DOHH2 (cell line): ENCODE data around the gene PLIN5.

Source experiments
- CTCF ChIP-seq: fragments of 200-600 bp; sonication (generic); IDR thresholded peaks from one replicate; pipeline ENCODE4 v1.5.1; 2014; ENCODE audit warnings: antibody characterized with exemption, mild to moderate bottlenecking, low read depth, low read length; ENCODE audit not compliant: poor library complexity, severe bottlenecking
- EZH2phosphoT487 ChIP-seq: fragments of 200-600 bp; sonication (generic); IDR thresholded peaks from 2 replicates; pipeline ENCODE4 v1.6.1; 2017; ENCODE audit warnings: borderline replicate concordance, mild to moderate bottlenecking, antibody characterized with exemption, low read length, moderate library complexity, mixed read lengths

GRCh38 chr19:4537953-4538600, 3.1 kb upstream of the PLIN5 start:
- no peak for TF ChIP-seq CTCF
- TF ChIP-seq EZH2phosphoT487, result no peak
